Mesenchymal stem cell (in vitro differentiated cells and primary cell): ENCODE measurements around the gene IPP.

ENCODE experiments used
- DNase-seq: peaks from one replicate; pipeline ENCODE4 v3.0.0-alpha.2; 2013
- H2AFZ ChIP-seq: one replicate; pipeline ENCODE4 v1.6.1; 2013; ENCODE audit warnings: low read depth, mild to moderate bottlenecking, control low read depth, inconsistent platforms, low read length, moderate library complexity
- H2AK5ac ChIP-seq: 2 replicates; pipeline ENCODE4 v1.6.1; 2013; ENCODE audit warnings: low read length, moderate library complexity, mild to moderate bottlenecking, inconsistent platforms; ENCODE audit not compliant: severe bottlenecking
- H2BK120ac ChIP-seq: one replicate; pipeline ENCODE4 v1.6.1; 2013; ENCODE audit warnings: low read depth, mild to moderate bottlenecking, inconsistent platforms, low read length, moderate library complexity
- H2BK12ac ChIP-seq, 2 experiments: one replicate each; pipeline ENCODE4 v1.6.1; 2013; ENCODE audit warnings: inconsistent platforms in 2 of 2, low read length in 2 of 2, mild to moderate bottlenecking in 2 of 2, moderate library complexity in 2 of 2, control low read depth in 1 of 2
- H2BK15ac ChIP-seq: one replicate; pipeline ENCODE4 v1.6.1; 2013; ENCODE audit warnings: mild to moderate bottlenecking, low read depth, inconsistent platforms; ENCODE audit not compliant: poor library complexity, severe bottlenecking
- H2BK5ac ChIP-seq: 2 replicates; pipeline ENCODE4 v1.6.1; 2013; ENCODE audit warnings: low read depth, mild to moderate bottlenecking, low read length, control low read depth, inconsistent platforms; ENCODE audit not compliant: poor library complexity, severe bottlenecking
- H3K14ac ChIP-seq, 2 experiments: one replicate each; pipeline ENCODE4 v1.6.1; 2013; ENCODE audit warnings: inconsistent platforms in 2 of 2, low read length in 2 of 2, control low read depth in 1 of 2, mild to moderate bottlenecking in 1 of 2, moderate library complexity in 1 of 2
- H3K18ac ChIP-seq, 2 experiments: one replicate each; pipeline ENCODE4 v1.6.1; 2013; ENCODE audit warnings: inconsistent platforms in 2 of 2, low read length in 2 of 2, control low read depth in 1 of 2, low read depth in 1 of 2, mild to moderate bottlenecking in 1 of 2
- H3K23ac ChIP-seq, 2 experiments: one replicate each; pipeline ENCODE4 v1.6.1; 2013; ENCODE audit warnings: inconsistent platforms in 2 of 2, low read length in 2 of 2, mild to moderate bottlenecking in 2 of 2, moderate library complexity in 2 of 2, control low read depth in 1 of 2
- H3K27ac ChIP-seq: 2 replicates; pipeline ENCODE4 v1.5.1; 2013; ENCODE audit warnings: mild to moderate bottlenecking, moderate library complexity, low read length, control low read depth, inconsistent platforms; ENCODE audit not compliant: poor library complexity, severe bottlenecking
- H3K27me3 ChIP-seq, 2 experiments: 2 replicates each; pipeline versions ENCODE4 v1.6.1 to v1.7.0; 2013; ENCODE audit warnings: low read length in 2 of 2, mild to moderate bottlenecking in 2 of 2, moderate library complexity in 2 of 2, control low read depth in 1 of 2, inconsistent platforms in 1 of 2; ENCODE audit not compliant: control insufficient read depth in 1 of 2, insufficient read depth in 1 of 2
- H3K36me3 ChIP-seq, 2 experiments: 2 replicates each; pipeline versions ENCODE4 v1.6.1 to v1.7.0; 2013; ENCODE audit warnings: low read length in 2 of 2, control low read depth in 1 of 2, inconsistent platforms in 1 of 2, low read depth in 1 of 2, mild to moderate bottlenecking in 1 of 2; ENCODE audit not compliant: insufficient read depth in 2 of 2, control insufficient read depth in 1 of 2
- H3K4ac ChIP-seq, 2 experiments: one replicate each; pipeline ENCODE4 v1.6.1; 2013; ENCODE audit warnings: inconsistent platforms in 2 of 2, low read length in 2 of 2, mild to moderate bottlenecking in 2 of 2, moderate library complexity in 2 of 2, control low read depth in 1 of 2, low read depth in 1 of 2
- H3K4me1 ChIP-seq: 2 replicates; pipeline ENCODE4 v1.6.1; 2013; ENCODE audit warnings: low read depth, low read length, control low read depth; ENCODE audit not compliant: control insufficient read depth, insufficient read depth
- H3K4me2 ChIP-seq: 2 replicates; pipeline ENCODE4 v1.6.1; 2013; ENCODE audit warnings: low read length, mild to moderate bottlenecking, inconsistent platforms; ENCODE audit not compliant: poor library complexity, severe bottlenecking
- H3K4me3 ChIP-seq, 2 experiments: 2 replicates each; pipeline versions ENCODE4 v1.5.1 to v1.7.0; 2013; ENCODE audit warnings: low read length in 2 of 2, mild to moderate bottlenecking in 2 of 2, control low read depth in 1 of 2, low read depth in 1 of 2; ENCODE audit not compliant: insufficient read depth in 1 of 2
- H3K79me1 ChIP-seq: replicated peaks from 2 replicates; pipeline ENCODE4 v1.6.1; 2013; ENCODE audit warnings: mild to moderate bottlenecking, control low read depth, low read length, inconsistent platforms; ENCODE audit not compliant: poor library complexity, severe bottlenecking
- H3K9ac ChIP-seq: 2 replicates; pipeline ENCODE4 v1.7.0; 2013; ENCODE audit warnings: mild to moderate bottlenecking, low read length, moderate library complexity
- H3K9me3 ChIP-seq: 2 replicates; pipeline ENCODE4 v1.7.0; 2013; ENCODE audit warnings: mild to moderate bottlenecking, low read length; ENCODE audit not compliant: control insufficient read depth
- H4K8ac ChIP-seq: one replicate; pipeline ENCODE4 v1.6.1; 2013; ENCODE audit warnings: inconsistent platforms, mild to moderate bottlenecking, low read length, moderate library complexity
- H4K91ac ChIP-seq: one replicate; pipeline ENCODE4 v1.6.1; 2013; ENCODE audit warnings: mild to moderate bottlenecking, low read length, inconsistent platforms
- WGBS: methylation state at CpG from one replicate; pipeline ENCODE4 v1.1.7; 2013; ENCODE audit warnings: mixed read lengths; 5-methylcytosine and 5-hydroxymethylcytosine counted together

IPP gene

GRCh38 chr1:45792744-45793143 lies 42.3 kb upstream of the IPP start:
- Histone ChIP-seq H3K4ac (no peak overlapping the region), H4K8ac (no peak overlapping the region), H3K4me1 (no peaks in the 10 kb centered on the region), H4K91ac (no peak overlapping the region), H2BK120ac (no peak overlapping the region), H2BK12ac (no peak overlapping the region), H3K27ac (no peak overlapping the region), H2AFZ (no peak overlapping the region), H3K79me1 (no peaks in the 10 kb centered on the region), H3K4me2 (no peak overlapping the region), H3K9ac (no peak overlapping the region), H3K36me3 (no peaks in the 10 kb centered on the region), H3K23ac (no peak overlapping the region), H3K18ac (no peak overlapping the region), H3K9me3 (no peaks in the 10 kb centered on the region), H3K14ac (no peak overlapping the region), H3K4me3 (no peak overlapping the region), H3K27me3 (no peaks in the 10 kb centered on the region), H2BK5ac (no peak overlapping the region), H2BK15ac (no peak overlapping the region), H2AK5ac (no peak overlapping the region)
- 92% methylated on average over 4 of the region's 4 CpGs for WGBS
- no peak for DNase-seq

- H3K79me1 ChIP-seq: no peaks in the 10 kb centered on the region
- WGBS: 79% methylated on average over 2 of the region's 2 CpGs
- H3K27ac ChIP-seq: no peak overlapping the region
- H4K8ac ChIP-seq: no peak overlapping the region
- no peaks in the 10 kb centered on the region for H3K9me3 ChIP-seq
- no peak overlapping the region for H3K4ac ChIP-seq
- H3K36me3 ChIP-seq: no peaks in the 10 kb centered on the region
- H4K91ac ChIP-seq: no peak overlapping the region
- no peak overlapping the region for H3K4me2 ChIP-seq
- no peaks in the 10 kb centered on the region for H3K4me1 ChIP-seq
- no peak overlapping the region for H2BK12ac ChIP-seq
- H3K27me3 ChIP-seq: no peaks in the 10 kb centered on the region
- H3K4me3 ChIP-seq: no peak overlapping the region
- DNase-seq: no peak
- no peak overlapping the region for H3K23ac ChIP-seq
- no peak overlapping the region for H2AFZ ChIP-seq
- H3K14ac ChIP-seq: no peak overlapping the region
- H2BK5ac ChIP-seq: no peak overlapping the region
- no peak overlapping the region for H2BK120ac ChIP-seq
- no peak overlapping the region for H2AK5ac ChIP-seq
- H2BK15ac ChIP-seq: no peak overlapping the region
- no peak overlapping the region for H3K18ac ChIP-seq
- no peak overlapping the region for H3K9ac ChIP-seq
Observed at GRCh38 chr1:45789601-45790000, 39.1 kb upstream of the IPP start.

- no peaks in the 10 kb centered on the region for H3K4me1 ChIP-seq
- H3K14ac ChIP-seq: no peak overlapping the region
- H3K4ac ChIP-seq: no peak overlapping the region
- H3K18ac ChIP-seq: no peak overlapping the region
- H4K91ac ChIP-seq: no peak overlapping the region
- H2BK5ac ChIP-seq: no peak overlapping the region
- H4K8ac ChIP-seq: no peak overlapping the region
- no peak overlapping the region for H3K4me2 ChIP-seq
- H2AFZ ChIP-seq: no peak overlapping the region
- H3K4me3 ChIP-seq: no peak overlapping the region
- no peaks in the 10 kb centered on the region for H3K9me3 ChIP-seq
- H3K27me3 ChIP-seq: no peaks in the 10 kb centered on the region
- H3K23ac ChIP-seq: no peak overlapping the region
- WGBS: 86% methylated on average over 4 of the region's 4 CpGs
- no peak overlapping the region for H2BK12ac ChIP-seq
- no peak overlapping the region for H2BK120ac ChIP-seq
- no peak overlapping the region for H2BK15ac ChIP-seq
- H3K79me1 ChIP-seq: no peaks in the 10 kb centered on the region
- no peak for DNase-seq
- H2AK5ac ChIP-seq: no peak overlapping the region
- H3K27ac ChIP-seq: no peak overlapping the region
- H3K36me3 ChIP-seq: no peaks in the 10 kb centered on the region
- no peak overlapping the region for H3K9ac ChIP-seq
Observed at GRCh38 chr1:45787905-45788304, 37.5 kb upstream of the IPP start.

- DNase-seq: no peak
- Histone ChIP-seq H2BK15ac (no peak overlapping the region), H3K14ac (no peak overlapping the region), H3K36me3 (no peaks in the 10 kb centered on the region), H4K91ac (no peak overlapping the region), H3K18ac (no peak overlapping the region), H3K9me3 (no peaks in the 10 kb centered on the region), H3K27ac (no peak overlapping the region), H3K23ac (no peak overlapping the region), H3K4ac (no peak overlapping the region), H3K79me1 (no peaks in the 10 kb centered on the region), H3K4me2 (no peak overlapping the region), H3K4me1 (no peaks in the 10 kb centered on the region), H3K27me3 (peaks cover 5 to 9% of the 10 kb centered on the region in 2 experiments), H3K9ac (no peak overlapping the region), H3K4me3 (no peak overlapping the region), H4K8ac (no peak overlapping the region), H2BK12ac (no peak overlapping the region), H2BK120ac (no peak overlapping the region), H2BK5ac (no peak overlapping the region), H2AK5ac (no peak overlapping the region), H2AFZ (no peak overlapping the region)
- WGBS: 100% methylated on average over 1 of the region's 4 CpGs
Observed at GRCh38 chr1:45785583-45785982, 35.1 kb upstream of the IPP start.
